ENCODE results near the gene VCAN.

DNA sequence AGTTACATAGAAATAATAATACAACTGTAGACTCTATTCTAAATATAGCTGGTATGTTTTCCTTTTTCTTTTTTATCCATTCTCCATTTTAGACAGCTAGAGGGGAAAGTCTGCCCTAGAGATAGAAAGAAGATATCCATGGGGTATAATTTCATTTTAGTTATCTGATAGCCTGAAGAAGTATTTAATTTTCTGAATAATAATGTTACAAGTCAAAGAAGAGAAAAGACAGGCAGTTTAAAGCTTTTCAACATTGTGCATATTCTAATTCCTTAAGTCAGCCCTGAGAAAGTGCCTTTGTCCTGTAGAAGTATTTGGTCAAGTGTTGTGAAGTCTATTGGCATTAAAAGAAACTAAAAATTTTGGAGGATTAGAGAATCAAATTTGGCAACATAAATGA, 2.5 kb upstream of the VCAN start:
- TF ChIP-seq, protein P1, sequence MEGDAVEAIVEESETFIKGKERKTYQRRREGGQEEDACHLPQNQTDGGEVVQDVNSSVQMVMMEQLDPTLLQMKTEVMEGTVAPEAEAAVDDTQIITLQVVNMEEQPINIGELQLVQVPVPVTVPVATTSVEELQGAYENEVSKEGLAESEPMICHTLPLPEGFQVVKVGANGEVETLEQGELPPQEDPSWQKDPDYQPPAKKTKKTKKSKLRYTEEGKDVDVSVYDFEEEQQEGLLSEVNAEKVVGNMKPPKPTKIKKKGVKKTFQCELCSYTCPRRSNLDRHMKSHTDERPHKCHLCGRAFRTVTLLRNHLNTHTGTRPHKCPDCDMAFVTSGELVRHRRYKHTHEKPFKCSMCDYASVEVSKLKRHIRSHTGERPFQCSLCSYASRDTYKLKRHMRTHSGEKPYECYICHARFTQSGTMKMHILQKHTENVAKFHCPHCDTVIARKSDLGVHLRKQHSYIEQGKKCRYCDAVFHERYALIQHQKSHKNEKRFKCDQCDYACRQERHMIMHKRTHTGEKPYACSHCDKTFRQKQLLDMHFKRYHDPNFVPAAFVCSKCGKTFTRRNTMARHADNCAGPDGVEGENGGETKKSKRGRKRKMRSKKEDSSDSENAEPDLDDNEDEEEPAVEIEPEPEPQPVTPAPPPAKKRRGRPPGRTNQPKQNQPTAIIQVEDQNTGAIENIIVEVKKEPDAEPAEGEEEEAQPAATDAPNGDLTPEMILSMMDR (IDR thresholded peaks at IDR 0.05), result no peak
- no peak for TF ChIP-seq POLR2A (IDR thresholded peaks at IDR 0.05; ENCODE audit: low read depth)
